Dedifferentiated amniotic fluid mesenchymal stem cell (primary cell): ENCODE data around the gene KIAA1586.
"Not testable (repeated sequence)": the region's sequence is repeated elsewhere in the genome, so short reads cannot be mapped to it uniquely, and the experiment has no call there.

Experiments
- DNase-seq: peaks from one replicate; pipeline ENCODE4 v3.0.0-alpha.2; 2016; ENCODE audit errors: extremely low spot score

The KIAA1586 gene

DNA sequence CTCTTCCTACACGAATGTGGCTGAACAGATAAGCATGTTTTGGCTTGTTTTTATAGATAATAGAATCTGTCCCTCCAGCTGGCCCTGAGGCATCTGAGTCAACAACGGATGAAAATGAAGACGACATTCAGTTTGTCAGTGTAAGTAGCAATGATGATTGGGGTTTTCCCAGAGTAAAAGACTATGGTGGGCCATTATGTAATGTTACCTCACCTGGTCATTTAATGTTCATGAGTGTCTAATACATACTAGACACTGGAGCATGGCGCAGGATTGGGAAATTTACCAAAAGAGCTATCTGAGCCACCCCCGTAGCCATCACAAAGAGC is 728 bp downstream of the KIAA1586 start:
- not testable (repeated sequence) for DNase-seq

DNA sequence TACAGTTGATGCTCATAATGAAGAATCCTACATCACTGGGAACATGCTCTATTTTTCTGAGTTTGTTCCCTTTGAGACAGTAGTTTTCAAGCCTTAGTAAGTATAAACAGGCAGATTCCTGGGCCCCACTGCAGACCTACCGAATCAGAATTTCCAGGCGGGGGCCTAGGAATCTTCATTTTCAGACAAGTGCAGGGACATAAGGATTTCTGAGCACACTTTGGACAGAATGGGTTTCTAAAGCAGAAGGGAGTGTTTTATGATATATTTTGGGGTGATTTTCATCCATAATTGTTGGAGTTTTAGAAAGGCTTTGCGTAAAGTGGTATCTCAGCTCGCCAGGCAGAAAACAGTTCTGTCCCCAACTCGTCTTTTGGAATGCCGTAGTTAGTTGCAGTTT is 1.4 kb downstream of the KIAA1586 start:
- DNase-seq = not testable (repeated sequence)

DNA sequence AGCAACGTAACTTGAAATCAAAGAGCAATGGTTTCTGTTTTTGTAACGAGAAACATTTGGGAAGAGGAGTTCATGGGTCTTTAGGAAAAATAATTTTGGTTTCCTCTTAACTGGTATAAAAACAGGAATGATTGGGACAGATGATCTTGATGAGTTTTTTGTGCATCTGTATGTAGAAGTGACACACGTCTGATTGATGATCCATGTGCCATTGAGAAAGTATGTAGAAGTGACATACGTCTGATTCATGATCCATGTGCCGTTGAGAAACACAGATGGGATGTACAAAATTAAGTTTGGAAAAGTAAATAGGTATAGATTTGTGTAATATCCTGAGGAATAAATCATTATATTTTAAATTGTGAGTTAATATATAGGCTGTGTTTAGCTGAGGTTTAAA is 2.1 kb downstream of the KIAA1586 start:
- DNase-seq = no peak

DNA sequence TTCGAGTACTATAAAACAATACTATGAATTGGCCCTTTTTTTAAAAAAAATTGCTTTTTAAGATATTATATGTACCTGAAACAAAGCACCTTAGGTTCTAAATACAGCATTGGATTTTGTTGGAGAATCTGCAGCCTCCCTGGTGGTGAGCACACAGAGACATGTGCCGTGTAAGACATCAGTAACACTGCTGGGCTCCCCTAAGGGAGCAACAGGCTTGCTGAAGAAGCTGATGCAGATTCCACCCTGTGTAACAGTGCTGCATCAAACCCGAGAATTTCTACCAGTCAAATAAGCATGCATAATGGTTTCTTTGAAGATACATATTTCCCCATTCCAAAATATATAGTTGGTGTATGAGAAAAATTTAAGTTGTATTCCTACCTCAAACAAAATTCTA is 17.4 kb downstream of the KIAA1586 start:
- DNase-seq = no peak

DNA sequence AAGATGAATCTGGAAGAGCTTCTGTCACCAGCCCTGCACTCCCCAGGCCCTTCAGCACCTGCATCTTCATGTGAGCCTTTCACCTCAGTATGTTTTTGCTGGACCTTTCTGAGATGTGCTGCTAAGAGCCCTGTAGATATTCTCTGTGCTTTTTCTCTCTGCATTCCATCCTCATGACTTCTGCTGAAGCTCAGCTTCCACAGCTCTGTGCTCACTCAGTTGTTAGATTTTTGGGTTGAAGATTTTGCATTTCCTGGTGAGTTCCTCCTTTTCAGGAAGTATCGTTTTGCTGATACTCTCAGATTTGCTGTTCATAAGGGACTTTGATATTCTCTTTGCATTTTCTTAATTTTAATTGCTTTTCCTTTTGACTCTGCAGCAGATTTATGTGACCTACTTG is 18.3 kb downstream of the KIAA1586 start:
- DNase-seq = peak; percentile 36

DNA sequence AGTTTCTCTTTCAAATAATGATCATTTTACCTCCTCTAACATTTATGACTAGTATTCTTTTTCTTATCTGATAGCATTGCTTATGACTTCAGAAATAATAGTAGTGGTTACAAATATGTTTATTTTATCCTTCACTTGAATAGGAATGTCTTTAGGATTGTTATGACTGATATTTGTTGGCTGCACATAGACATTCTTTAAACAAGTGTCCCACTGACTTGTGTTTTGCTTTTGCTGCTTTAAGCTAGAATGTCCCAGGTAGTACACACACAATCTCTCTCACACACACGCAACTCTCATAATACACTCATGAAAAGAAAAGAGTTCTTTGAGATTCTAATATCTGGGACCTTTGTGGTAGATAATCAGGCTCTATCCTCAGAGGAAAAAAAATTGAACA is 21.6 kb downstream of the KIAA1586 start:
- DNase-seq = peak; percentile 33

DNA sequence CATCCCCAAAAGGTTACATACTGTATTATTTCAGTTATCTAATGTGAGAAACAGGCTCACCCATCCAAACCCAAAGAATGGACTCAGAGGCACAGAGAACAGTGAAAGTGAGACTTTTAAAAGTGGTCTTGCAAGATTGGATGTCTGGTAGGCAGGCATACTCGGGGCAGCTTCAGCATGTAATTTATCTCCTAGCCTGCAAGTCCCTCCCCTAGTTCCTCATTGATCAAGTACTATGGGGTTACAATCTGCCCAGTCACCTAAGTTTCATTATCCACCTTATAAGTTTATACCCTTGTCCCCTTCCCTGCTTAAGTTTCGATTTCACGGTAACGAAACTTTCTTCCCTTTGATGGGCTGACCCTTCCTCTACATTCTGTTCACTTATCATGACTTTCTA is 22.7 kb downstream of the KIAA1586 start:
- no peak for DNase-seq

DNA sequence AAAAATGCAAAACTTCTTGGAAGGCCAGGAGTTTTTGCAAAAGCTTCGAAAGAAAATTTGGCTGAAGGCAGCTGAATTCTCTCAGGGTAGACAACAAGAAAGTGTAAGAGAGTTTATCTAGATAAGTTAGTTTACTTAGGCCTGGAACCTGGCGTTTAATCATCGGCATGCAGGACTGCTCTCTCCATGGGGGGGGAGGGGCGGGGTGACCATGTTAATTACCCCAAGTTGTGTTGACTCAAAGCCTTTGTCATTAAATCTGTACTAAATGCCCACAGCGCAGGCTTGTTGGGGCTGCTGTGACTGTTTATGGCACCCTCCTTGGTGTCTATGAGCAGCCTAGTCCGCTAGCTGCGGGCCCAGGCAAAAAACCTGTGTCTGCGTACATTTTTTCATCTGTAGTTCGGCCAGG is 23.4 kb downstream of the KIAA1586 start:
- DNase-seq = no peak

DNA sequence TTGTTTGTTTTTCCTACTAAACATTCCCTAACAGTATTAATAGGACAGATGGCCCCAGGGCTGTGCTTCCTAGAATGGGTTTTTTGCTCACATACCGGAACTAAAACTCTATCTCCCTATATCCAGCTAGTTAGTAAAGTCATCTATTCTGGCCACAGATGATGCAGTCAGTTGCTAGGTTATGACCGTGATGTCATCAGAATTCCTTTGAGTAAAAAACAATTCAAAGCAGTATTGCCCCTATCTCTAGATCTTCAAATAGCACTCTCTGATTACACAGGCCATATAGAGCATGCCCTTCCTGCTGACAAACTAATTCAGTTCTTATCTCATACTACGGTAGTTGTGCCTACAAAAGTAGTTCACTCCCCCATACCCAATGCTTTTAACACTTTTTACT is 25.6 kb downstream of the KIAA1586 start:
- DNase-seq = no peak

DNA sequence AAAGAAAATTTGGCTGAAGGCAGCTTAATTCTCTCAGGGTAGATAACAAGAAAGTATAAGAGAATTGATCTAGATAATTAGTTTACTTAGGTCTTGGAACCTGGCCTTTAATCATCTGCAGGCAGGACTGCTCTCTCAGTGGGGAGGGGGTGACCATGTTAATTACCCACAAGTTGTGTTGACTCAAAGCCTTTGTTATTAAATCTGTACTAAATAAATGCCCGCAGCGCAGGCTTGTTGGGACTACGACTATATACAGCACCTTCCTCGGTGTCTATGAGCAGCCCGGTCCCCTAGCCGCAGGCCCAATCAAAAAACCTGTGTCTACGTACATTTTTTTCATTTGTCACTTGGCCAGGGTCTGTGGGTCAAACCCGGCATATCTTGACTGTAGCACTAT is 27.9 kb downstream of the KIAA1586 start:
- no peak for DNase-seq

DNA sequence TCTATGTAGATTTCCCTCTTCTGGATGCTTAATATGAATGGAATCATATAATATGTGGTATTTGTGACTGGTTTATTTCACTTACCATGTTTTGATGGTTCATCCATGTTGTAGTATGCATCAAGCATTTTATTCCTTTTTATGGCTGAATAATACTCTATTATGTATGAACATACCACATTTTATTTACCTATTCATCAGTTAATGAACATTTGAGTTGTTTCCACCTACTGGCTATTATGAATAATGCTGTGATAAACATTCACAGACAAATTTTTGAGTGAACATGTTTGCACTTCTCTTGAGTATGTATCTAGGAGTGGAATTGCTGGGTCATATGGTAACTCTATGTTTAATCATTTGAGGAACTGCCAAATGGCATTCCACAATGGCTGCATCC is 28.6 kb downstream of the KIAA1586 start:
- DNase-seq = no peak

DNA sequence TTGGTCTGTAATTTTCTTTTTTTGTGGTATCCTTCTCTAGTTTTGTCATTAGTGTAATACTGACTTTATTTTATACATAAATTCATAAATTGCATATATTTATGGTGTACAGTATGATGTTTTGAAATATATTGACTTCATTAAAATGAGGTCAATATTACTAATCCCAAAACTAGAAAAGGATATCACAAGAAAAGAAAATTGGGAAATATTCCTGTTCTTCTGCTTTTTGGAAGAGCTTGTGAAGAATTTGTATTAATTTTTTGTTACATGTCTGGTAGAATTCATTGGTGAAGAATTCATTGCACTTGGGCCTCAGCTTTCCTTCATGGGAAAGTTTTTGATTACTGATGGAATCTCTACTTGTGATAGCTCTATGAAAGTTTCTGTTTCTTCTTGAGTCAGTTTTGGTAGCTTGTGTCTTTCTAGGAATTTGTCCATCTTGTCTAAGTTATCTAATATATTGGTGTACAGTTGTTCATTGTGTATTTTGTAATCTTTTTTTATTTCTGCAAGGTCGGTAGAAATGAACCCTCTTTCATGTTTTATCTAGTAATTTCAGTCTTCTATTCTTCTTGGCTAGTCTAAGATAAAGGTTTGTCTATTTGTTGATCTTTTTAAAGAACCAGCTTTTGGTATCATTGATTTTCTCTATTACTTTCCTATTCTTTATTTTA is 32.2 kb downstream of the KIAA1586 start:
- DNase-seq = no peak

DNA sequence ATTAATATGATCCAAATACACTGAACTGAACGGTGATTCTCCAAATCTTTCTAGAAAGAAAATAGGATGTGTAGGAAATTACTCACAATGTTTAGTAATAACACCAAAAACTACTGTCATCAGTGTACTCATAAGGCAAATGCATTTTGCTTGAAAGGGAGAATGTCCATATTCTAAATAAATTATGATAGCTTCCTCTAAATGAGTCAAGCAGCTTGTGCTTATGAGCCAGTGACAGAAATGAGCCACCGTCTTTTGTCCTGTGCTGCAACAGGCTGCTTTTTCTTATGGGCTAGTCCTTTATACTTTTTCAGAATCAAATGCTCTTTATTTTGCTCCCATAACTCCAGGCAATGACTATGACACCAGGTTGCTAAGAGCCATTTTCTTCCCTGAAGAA is 39.0 kb downstream of the KIAA1586 start:
- no peak for DNase-seq

DNA sequence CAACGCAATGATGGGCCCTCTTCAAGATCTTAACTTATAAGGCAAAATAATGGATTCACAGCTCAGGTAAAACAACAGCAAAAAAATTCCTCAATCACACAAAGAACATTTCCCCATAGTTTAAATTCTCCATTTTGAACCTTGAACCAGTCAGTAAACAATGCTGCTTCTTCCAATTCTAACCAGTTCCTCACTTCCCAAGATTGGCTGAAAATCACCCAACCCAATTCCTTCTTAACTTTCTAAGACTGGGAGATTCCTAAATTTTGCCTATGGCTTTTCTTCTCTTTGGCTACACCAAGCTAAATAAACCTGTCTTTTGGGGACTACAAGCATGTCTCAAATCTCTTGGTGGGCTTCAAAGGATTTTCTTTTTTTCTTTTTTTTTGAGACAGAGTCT is 40.4 kb downstream of the KIAA1586 start:
- DNase-seq = no peak

DNA sequence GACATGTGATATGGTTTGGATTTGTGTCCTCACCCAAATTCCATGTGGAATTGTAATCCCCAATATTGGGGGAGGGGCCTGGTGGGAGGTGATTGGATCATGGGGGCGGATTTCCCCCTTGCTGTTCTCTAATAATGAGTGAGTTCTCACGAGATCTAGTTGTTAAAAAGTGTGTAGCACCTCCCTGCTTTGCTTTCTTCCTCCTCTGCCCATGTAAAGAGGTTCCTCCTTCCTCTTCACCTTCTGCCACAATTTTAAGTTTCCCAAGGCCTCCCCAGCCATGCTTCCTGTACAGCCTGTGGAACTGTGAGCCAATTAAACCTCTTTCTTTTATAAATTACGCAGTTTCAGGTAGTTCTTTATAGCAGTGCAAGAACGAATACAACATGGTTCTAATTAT is 41.4 kb downstream of the KIAA1586 start:
- DNase-seq = no peak

DNA sequence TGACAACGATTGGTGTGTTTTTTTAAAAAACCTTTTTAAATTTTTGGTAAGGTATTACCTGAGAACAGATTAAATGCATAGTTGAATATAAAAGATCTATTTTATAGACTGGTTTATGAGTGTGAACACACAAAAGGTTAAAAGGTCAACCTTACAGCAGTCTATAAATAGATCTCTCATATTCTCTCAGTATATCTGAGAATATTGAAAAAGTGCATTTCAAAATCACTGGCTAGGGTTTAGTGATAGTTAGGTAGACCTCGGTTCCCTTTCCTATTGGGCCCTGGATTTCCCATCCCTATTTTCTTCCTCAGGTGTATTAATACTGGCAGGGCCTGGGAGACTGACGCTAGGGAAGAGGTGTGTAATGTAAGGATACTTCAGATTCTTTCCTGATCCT is 42.8 kb downstream of the KIAA1586 start:
- DNase-seq = no peak

DNA sequence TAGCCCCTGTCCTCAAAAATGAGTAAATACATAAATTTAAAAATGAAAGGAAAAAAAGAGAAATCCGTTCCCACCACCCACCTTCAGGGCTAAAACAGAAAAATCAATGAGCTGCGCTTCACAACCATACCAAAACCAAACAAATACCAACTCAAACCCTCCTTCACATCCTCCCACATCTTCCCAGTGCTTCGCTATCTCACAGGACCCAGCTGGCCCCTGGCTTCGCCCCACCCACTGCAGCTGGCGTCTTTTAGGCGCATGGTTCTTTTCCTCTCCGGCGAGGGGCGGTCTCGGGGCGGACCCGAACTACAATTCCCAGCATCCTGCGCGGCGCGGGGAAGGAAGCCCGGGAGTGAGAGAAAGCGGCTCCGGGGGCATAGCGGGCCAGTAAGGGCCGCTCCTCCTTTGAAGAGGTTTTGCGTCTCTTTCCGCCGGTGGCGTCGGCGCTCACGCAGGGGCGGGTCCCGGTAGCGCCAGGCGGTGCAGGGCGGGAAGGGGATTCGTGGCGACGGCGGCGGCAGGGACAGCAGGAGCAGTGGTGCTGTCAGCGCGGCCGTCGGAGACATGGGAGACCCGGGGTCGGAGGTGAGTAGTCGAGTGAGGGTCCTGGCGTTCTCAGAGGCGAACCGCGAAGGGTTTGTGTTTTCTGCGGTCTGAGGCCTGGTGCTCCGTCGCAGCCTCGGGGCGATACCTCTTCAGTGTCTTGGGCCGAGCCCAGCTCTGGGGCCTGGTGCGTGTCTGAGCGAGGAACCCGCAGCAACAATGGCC is 43.4 kb downstream of the KIAA1586 start, which contains the start of gene ZNF451:
TSS of gene ZNF451 (plus strand) at position 502 of the 771 bp plus-strand sequence. CDS start at position 568, 66 bp downstream.
- peak; percentile 95 for DNase-seq

DNA sequence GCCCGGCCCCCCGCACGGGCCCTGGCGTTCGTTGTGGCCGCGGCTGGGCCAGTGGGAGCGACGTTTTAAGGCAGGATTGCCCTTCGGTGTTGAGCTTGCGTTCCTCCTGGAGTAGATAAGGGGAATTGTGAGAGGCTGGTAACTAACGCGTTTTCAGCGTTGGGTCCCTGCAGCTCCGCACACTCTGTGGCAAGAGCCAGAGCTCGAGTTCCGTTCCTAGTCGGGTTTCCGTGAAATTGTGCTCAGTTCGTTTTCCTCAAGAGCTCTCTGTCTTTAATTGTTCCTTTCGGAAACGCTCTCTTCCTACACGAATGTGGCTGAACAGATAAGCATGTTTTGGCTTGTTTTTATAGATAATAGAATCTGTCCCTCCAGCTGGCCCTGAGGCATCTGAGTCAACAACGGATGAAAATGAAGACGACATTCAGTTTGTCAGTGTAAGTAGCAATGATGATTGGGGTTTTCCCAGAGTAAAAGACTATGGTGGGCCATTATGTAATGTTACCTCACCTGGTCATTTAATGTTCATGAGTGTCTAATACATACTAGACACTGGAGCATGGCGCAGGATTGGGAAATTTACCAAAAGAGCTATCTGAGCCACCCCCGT is 44.1 kb downstream of the KIAA1586 start:
- not testable (repeated sequence) for DNase-seq

DNA sequence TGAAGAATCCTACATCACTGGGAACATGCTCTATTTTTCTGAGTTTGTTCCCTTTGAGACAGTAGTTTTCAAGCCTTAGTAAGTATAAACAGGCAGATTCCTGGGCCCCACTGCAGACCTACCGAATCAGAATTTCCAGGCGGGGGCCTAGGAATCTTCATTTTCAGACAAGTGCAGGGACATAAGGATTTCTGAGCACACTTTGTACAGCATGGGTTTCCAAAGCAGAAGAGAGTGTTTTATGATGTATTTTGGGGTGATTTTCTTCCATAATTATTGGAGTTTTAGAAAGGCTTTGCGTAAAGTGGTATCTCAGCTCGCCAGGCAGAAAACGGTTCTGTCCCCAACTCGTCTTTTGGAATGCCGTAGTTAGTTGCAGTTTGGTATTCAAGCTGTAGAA is 44.9 kb downstream of the KIAA1586 start:
- DNase-seq = not testable (repeated sequence)

DNA sequence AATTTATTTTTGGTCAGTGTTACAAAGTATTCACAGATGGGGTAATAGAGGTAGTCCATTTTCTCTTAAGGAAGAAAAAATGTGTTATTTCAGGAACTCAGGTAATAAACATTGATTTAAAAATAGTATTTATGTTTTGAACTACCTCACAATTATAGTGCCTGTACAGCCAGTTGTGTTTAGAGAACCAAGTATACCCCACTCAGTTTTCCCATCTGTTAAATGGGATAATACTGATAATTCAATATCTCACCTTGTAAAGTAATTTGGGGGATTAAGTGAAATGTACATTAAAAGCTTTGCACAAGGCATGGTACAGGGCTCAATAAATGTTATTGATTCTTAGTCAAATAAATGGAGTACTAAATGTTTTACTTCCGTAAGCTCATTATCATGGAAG is 48.2 kb downstream of the KIAA1586 start:
- DNase-seq = no peak

DNA sequence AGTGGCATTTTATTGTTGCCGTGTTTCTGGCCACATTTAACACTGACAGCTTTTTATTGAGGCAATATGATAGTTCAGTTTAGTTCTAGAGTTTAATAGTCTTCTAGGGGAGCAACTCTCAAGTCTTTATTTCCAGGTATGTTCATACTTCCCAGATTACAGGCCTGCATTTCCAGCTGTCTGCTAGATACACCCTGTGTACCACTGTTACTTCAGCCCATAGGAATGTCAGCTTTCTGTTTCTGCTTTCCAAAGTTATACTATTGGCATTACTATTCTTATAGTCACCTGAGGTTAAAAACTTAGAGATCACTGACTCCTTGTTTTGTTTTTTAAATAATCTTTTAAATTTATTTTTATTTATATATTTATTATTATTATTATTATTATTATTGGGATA is 51.1 kb downstream of the KIAA1586 start:
- peak; percentile 25 for DNase-seq

DNA sequence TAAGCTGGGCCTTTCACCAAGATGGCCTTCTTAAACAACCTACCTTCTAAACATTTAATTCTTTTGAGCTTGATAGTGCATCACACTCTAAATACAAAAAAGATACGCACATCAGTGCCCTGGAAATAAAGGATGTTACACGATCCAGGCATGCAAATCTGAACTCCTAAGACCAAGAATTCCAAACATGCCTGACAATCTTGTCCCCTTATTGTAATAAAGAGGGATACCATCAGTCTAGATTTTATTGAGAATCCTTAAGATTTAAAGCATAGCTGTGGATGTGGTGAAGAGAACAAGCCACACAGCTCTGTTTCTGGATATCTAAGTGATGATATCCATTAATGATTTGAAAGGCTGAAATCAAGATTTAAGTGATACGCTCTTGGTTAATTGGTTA is 56.5 kb downstream of the KIAA1586 start:
- no peak for DNase-seq

DNA sequence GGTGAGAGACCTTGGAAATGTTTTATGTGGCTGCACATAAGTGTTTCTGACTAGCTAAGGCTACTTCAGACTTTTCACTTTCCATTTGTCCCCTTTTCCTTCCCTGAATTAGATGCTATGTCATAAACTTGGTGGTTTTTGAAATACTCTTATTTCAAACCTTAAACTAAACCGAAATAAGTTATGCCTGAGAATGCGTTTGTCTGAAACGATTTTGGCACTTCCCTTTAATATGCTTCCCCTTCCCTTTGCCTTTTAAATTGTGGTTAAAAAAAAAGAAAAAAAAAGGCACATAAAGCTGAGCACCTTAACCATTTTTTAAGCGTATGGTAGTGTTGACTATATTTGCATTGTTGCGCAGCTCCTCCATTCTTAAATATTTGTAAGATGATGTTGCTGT is 57.8 kb downstream of the KIAA1586 start:
- DNase-seq = no peak
